Renal cortical epithelial cell (primary cell): Measurements from ENCODE around the gene MGARP. TPM values are rescaled to one million over a fixed set of nuclear protein-coding genes. Genes with fewer than 3 reads are reported as not detected.
"Not testable (repeated sequence)": the region's sequence is repeated elsewhere in the genome, so short reads cannot be mapped to it uniquely, and the experiment has no call there.

Experiments
- DNase-seq: peaks from one replicate; pipeline ENCODE4 v3.0.0-alpha.2; 2011; ENCODE audit warnings: low read depth
- total RNA-seq: library from RNA; depleted of rRNA; stranded (reverse); fragments of >200 nt; gene quantifications from 2 replicates; pipeline ENCODE4 v1.2.3, GENCODE V29; 2014

Gene MGARP
- total RNA-seq, 1 donor from 2014 or later = 2.6 TPM

DNA sequence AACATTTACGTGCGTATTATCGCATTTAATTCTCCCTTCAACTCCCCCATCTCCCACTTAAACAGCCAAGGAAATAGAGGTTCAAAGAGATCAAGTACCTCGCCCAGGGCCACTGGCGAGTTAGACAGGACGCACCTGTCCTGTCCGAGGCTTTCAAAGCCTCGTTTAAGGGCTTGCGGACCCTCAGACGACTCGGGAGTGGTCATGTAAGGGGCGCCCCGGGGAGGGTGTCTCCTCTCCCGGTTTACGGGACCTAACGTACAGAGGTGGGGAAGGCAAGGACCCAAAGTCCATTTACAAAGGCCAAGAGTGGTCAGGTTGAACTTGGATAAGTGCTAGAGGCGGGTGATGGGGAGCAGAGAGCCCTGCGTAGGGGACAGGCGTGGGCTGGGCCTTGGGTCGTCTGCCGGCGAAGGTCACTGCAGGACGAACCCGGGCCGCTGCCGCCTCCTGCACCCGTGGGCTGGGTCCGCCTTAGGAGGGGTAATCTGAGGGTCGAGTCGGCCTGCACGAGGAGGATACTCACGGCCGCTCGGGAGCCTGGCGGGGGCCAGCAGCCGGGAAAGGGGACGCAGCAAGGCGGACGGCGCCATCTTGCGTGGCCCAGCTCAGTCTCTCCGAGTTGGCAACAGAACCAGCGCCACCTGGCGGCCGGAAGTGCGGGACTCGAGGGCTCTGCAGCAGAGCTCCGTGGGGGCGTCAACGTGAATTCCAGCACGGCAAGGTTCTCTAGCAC is 15.3 kb upstream of the MGARP start:
- peak; percentile 81 for DNase-seq

DNA sequence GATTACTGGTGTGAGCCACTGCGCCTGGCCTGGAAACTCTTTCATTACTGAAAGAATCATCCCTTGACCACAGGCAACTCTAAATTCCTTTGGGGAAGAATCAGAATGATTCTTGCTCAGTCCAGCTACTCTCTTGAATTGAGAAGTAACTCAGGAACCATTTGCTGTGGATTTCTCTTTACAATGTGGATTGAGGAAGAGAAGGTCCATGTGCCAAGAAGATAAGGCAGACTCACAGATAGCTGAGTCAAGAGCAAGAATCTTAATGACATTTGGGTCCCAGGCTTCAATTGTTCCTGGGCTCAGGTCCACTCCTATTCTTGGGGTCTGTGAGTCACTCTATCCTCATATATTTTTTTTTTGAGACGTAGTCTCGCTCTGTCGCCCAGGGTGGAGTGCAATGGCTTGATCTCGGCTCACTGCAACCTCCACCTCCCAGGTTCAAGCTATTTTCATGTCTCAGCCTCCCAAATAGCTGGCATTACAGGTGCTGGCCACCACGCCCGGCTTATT is 6.2 kb upstream of the MGARP start:
- no peak for DNase-seq

DNA sequence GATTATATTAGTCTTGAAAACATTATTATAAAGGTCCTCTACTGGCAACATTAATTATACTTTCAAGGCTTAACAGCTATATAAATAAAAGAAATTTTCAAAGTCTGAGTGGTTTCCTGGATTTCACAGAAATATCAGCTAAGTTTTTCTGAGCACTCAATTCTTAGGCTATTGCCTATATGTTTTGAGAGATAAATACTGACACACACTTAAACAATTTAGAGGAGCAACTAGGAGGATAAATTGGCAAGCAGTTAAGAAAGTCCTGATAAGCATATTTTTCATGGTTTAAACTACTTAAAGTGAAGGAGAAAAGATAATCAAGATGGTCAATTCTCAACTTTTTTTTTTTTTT is 2.7 kb upstream of the MGARP start:
- no peak for DNase-seq

DNA sequence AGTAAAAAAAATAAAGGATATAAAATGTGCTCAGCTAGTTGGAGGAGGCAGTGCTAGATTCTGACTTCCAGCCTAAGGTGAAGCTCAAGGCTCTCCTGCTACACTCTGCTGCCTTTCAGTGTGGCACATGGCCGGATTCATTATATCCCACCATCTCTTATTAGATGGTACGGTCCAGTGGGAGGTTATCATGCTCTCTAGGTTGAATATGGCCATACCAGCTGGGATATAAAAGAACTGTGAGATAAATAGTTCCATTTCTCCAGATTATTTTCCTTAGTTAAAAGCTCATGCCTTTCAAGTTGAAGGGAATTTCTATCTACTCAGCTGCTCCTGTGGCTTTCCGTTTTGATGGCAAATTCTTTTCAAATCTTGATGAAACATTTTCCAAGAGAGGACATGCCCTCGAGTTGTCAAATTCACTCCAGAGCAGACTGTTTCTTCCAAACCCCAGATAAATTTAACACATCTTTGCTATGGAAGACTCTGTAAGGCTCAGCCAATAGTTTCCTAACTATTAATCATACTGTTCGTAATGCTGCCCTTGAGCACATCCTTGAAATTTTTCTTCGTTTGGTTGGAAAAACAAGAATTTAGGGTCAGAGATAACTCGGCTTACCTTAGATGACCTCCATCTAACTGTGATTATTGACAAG is 2.2 kb upstream of the MGARP start:
- no peak for DNase-seq

DNA sequence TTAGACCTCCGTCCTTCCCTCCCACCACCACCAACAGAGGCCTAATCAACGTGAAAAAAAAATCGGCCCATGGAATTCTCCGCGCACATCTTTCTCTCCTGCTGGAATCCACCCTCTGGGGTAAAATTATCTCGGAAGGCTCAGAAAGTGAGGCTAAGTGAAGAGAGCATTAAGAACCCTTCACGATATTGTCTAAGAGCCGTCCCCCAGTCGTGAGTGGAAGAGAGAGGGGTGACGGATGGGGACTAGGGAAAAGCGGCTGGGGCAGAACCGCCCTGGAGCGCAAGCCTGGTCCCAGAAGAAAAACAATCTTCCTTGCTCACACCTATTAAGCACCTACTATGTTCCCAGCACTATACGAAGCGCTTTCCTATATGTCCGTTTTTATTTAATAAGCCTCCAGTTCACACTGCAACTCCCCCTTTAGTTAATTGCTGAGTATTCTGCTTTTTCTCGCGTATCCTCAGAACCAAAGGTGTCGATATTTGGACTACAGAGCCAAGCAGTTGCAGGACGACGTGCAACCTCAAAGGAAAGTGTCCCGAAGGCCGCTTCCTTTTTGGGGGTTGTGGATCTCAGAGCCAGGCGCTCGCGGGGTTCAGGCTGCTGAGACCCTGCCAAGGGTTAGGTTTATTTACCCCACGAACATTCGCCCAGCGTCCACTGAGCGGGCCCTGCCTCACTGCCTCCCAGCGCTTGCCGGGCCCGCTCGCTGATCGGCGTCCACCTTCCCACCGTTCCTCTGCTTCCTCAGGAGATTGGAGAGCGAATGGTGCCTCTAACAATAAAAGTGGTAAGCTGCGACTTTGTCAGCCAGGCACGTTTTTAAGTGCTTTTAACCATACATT is 889 bp downstream of the MGARP start:
- DNase-seq = no peak

DNA sequence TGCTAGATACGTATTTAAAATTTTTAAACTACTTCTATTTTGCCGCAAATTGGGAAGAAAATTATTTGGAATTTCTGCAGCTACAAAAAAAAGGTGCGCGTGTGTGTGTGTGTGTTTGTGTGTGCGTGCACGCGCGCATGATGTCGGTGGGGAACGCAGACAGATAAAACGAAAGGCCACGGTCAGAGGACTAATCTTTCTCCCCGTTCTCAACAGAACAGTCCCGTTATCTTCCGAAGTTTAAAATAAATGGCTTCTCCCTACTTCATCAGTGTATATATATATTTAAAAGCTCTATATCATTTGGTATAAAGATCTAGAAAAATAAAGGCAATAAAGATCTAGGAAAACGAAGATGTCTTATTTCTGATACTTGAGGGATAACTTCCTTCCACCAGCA is 1.5 kb downstream of the MGARP start:
- DNase-seq = no peak

DNA sequence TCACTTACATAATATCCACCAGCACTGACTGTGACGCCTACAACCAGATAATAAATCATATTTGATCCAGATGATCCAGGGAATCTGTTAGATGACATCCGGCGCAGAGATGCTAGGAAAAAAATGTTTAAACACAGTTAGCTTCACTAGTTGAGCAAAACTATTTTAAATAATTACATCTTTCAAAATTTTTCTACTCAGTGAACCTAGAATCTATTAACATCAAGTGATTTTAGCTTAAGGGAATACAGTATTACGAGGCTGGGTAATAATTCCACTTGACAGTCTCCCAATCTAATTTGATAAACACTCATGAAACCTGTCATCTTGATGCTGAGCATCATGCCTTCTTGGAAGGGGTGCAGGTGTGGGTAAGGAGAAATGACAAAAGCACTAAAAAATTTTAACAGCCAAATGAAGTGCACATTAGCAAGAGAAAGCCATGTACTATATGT is 4.7 kb downstream of the MGARP start:
- no peak for DNase-seq

DNA sequence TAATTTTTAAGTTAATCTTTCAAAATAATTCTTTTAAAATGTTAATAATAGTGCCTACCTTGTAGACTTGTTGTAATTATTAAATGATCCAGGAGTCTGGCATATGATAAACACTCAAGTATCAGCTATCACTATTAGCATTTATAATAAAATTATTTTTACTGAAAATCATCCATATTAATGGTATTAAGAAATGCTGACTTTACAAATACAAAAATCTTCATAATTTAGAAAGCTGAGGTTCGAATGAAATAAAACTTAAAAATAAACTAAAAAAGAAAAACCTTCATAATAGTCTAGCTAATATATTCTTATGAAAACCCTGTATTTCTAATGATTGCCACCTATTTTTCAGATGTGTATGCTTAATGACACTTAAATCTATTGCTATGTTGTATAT is 5.2 kb downstream of the MGARP start:
- no peak for DNase-seq

DNA sequence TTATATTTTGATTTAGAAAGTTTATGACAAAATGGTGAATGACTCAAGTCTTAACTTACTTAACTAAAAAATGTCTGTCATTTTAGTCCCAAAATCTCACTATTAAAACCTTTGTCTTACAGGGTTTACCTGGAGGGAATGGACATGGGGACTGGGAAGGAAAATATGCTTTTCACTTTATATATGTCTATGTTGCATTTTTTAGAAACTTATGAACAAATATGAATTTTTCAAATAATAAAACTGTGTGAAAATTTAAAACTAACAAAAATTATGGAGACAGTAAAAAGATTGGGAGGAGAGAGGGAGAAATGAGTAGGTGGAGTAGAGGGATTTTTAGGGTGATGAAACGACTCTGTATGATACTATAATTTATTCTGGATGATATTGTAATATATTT is 6.2 kb downstream of the MGARP start:
- no peak for DNase-seq

DNA sequence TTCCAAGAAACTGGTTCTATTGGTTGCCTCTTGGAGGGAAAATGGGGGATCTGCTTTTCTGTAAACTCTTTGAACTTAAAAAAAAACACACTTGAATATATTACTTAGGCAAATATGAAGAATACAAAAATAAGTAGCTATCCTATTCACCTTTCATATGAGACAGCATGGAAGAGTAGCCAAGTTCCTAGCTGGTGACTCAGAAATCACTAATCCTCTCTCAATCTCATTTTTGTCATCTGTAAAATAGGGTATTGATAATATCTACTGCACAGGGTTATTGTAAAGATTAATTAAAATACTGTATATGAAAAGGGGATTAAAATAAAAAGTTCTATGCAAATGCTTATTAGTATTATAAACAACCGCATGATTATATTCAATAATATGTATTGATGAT is 12.7 kb downstream of the MGARP start:
- DNase-seq = no peak

DNA sequence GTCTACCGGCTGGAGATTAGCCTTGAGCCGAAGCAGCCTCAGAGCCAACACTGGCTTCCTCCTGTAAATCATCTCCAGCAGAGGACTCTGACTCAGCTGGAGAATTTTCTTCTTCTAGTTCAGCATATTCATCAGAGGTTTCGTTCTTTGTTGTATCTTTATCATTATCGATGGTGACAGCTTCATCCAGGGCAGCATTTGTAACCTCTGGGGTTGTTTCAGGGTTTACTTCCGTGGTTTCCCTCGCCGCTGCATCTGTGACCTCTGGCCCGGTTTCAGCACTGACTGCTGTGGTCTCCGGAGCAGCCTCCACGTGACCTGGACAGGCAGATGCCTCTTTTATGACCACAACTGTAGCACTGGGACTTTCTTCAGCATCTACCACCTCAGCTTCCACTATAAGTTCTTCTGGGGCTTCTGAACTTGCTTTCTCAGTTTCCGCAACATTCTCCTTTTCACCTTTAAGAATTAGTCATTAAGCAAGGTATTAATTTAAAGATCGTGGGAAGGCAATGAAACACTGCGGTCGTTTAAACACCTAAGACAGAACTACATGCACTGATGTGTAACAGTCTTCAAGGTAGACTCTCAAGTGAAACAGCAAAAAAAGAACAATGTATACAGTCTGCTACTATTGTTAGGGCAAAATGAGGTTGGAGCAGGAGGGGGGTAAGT is 13.3 kb downstream of the MGARP start:
- peak; percentile 78 for DNase-seq

DNA sequence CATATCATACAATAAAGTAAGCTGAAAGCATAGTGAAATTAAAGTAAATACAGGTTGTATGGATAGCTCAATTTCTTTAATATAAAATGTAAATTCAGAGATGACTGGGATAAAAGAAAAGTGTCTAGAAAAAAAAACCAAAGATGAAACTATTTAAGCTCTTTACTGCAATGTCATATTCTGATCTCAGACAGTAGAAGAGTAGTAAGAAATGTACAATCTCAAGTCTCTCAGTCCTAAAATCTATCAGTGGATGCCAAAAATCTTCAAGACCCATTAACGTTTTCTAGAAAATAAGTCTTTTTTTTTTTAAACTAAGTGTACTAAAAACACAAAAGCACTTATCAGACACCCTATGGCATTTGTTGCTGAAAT is 13.8 kb downstream of the MGARP start:
- no peak for DNase-seq

DNA sequence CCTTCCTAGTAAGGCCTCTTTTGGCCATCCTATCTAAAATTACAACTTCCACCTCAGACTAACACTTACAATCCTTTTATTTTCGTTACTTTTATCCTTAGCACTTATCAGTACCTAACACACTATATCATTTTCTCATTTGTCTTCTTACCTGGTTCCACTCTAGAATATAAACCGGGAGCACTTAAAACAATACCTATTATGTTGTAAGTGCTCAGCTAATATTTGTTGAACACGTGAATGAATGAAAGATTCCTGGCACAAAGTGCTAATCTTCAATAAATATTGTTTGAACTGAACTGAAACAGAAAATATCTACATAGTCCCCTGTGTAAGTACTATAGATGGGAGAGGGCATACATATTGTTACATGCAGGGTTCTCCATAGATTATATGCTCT is 14.4 kb downstream of the MGARP start:
- no peak for DNase-seq

DNA sequence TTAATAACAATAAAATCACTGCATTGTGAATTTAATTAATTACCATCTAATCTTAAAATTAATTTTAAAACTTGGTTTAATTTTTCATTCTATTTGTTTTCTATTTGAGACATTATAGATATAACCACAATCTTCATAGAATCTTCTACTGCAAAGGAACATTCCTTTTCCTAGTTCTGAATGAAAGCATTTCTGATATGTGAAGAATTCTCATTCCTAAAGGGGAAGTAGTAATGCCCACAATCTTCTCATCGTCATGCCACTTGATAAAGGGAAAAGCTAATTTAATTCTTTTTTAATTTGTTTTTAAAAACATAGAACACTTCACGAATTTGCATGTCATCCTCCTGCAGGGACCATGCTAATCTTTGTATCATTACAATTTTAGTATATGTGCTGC is 23.7 kb downstream of the MGARP start:
- no peak for DNase-seq

DNA sequence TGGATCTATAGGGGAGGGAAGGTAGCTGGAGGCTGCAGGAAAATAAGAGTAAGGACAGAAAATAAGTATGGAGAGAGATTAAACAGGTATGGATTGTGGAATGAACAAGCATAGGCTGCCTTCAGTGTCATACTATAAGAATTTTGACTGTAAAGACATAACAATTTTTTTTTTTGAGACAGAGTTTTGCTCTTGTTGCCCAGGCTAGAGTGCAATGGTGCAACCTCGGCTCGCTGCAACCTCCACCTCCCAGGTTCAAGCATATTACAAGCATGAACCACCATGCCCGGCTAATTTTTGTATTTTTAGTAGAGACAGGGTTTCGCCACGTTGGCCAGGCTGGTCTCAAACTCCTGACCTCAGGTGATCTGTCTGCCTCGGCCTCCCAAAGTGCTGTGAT is 24.4 kb downstream of the MGARP start:
- DNase-seq = not testable (repeated sequence)

DNA sequence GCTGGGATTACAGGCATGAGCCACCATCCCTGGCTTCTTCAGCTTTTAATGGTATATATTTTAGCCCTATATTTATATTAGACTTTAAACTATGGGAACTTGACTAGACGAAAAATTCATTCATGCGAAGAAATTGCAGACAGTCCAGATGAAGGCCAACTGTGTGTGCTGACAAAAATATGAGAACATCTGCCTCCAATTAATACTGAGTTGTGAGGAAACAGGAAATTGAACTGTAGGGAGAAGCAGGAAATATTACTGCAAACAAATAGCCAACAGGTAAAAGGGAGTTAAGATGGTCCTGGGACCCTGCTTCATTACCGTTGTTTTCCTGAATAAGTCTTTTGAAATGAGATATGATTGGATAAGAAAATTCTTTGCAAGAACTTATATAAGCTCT is 26.3 kb downstream of the MGARP start:
- no peak for DNase-seq

DNA sequence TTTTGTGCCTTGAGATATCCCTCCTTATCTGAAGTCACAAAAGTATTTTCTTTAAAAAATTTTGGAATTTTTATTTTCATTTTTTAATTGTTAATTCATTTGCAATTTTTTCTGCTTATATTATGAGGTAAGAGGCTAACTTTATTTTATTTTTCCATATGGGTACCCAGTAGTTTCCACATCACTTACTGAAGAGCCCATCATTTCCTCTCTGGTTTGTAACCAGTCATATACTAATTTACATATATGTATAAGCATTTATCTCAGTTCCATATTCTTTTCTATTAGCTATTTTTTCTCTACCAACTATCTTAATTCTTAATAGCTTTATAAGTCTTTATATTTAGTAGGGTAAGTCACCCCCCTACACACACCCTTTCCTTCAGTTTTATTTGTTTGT is 27.0 kb downstream of the MGARP start:
- DNase-seq = no peak

DNA sequence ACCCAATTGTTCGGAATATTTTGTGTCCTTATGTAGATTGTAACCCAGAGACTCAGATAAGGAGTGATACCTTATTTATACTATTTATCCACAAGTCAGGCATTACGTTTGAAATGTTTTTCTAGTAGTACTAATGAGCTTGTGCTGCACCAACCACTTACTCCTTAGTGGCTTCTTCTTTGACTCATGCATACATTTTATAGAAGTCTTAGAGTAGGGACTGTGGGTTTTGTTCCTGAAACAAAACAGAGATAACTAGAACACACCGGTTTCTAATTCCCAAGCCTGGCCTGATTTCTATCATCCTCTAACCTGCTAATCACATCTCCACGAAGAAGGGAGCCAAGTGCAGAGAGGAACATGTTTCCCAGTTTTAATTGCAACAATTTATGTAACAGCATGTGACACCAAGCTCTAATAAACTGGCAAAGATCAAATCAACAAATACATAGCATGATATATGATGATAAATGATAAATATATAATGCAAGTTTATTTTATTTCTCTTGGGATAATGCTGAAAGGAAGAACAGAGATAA is 32.3 kb downstream of the MGARP start:
- DNase-seq = no peak

DNA sequence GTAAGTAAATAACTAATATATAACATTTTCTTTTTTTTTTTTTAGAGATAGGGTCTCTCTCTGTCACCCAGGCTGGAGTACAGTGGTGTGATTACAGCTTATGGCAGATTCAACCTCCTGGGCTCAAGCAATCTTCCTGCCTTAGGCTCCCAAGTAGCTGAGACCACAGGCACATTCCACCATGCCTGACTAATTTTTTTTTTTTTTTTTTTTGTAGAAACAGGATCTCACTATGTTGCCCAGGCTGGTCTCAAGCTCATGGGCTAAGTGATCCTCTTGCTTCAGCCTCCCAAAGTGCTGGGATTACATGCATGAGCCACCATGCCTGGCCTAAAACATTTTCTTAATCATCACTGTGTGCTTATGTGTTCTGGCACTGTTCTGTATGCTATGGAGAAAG is 32.8 kb downstream of the MGARP start:
- peak; percentile 30 for DNase-seq

DNA sequence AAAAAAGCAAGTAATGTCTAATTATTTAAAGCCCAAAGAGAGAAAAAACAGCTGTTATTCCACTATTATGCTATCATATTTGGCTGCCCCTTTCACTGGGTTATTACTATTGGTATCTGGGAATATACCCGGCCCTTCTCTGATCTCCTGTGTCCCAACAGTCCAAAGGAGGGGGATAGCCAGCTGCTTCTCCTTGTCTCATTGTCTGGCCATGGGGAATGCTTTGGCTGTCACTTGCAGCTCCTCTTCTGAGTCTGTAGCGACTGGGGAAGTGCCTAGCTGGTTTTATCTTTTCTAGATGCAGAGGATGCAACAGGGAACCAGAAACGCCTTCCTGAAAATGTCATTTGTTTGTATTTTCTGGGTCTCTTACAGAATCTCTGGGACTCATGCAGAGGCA is 33.9 kb downstream of the MGARP start:
- no peak for DNase-seq

DNA sequence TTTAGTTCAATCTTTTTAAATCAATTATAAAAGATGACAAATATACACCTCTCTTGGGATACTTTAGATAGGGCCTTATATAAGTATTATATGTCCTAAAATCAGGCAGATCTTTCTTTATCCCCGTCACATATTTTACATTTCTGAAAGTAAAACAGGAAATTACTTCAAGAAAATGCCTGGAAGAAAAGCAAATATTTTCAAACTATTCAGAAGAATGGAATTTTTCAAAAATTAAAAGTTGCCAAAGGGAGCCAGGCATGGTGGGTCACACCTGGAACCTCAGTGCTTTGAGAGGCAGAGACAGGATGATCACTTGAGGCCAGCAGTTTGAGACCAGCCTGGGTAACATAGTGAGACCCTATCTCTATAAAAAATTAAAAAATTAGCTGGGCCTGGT is 34.4 kb downstream of the MGARP start:
- DNase-seq = no peak
